Loucy (cell line): Measurements from ENCODE around the gene IQGAP3.

ENCODE experiments used
- CTCF ChIP-seq: fragments of 200-600 bp; sonication (generic); conservative IDR thresholded peaks from 2 replicates; pipeline ENCODE4 v1.5.1; 2014; ENCODE audit warnings: mild to moderate bottlenecking, antibody characterized with exemption, low read length
- EZH2phosphoT487 ChIP-seq: fragments of 200-600 bp; IDR thresholded peaks from 2 replicates; pipeline ENCODE4 v1.6.1; 2018; ENCODE audit warnings: antibody characterized with exemption, mild to moderate bottlenecking, moderate library complexity, borderline replicate concordance

DNA sequence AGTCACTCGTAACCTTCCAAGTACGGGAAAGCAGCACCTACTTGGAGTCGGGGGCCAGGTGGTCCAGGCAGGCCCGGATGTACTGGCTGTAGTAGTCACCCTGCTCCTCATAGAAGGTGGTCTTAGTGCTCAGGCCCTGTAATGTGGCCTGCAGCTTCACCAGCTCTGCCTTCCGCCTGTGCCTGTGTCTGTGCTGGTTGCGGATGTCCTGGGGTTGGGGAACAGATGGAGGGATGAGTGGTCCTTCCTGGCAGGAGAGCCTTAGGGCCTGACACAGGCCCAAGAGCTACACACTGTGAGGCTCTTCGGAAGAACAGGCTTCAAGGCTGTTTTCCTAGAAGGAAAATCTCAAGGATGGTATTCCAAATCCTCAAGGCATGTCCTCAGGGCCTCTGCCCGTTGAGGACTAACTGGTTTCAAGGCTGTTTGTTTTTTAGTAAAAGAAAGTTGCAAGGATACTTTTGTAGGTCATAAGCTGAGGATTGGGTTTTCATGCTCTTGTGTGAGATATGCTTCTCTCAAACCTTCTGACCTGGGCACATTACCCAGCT, 43.4 kb downstream of the IQGAP3 start:
- TF ChIP-seq CTCF (no peak), EZH2phosphoT487 (no peak)
